H9 (cell line): ENCODE data around the gene VASN. TPM values are rescaled to one million over a fixed set of nuclear protein-coding genes. Genes with fewer than 3 reads are reported as not detected.
A peak's percentile ranks its signal among the peaks of the same experiment; 100 is the strongest.

Experiments used
- DNase-seq: peaks from one replicate; pipeline ENCODE4 v3.0.0-alpha.2; 2017
- H2AFZ ChIP-seq: one replicate; pipeline ENCODE4 v1.6.1; 2013; ENCODE audit warnings: mild to moderate bottlenecking, low read length, control low read depth, moderate library complexity
- H2AK5ac ChIP-seq: 2 replicates; pipeline ENCODE4 v1.6.1; 2013; ENCODE audit warnings: low read length, control low read depth, mixed read lengths; ENCODE audit not compliant: insufficient read length
- H2BK120ac ChIP-seq: one replicate; pipeline ENCODE4 v1.6.1; 2013; ENCODE audit warnings: low read depth, mild to moderate bottlenecking, low read length, control low read depth, inconsistent platforms; ENCODE audit not compliant: poor library complexity, severe bottlenecking
- H2BK12ac ChIP-seq: 2 replicates; pipeline ENCODE4 v1.6.1; 2013; ENCODE audit warnings: low read length, control low read depth, mixed read lengths, low read depth; ENCODE audit not compliant: insufficient read length
- H2BK15ac ChIP-seq: 2 replicates; pipeline ENCODE4 v1.6.1; 2013; ENCODE audit warnings: low read depth, low read length, control low read depth
- H2BK20ac ChIP-seq: one replicate; pipeline ENCODE4 v1.6.1; 2013; ENCODE audit warnings: low read depth, mild to moderate bottlenecking, low read length, control low read depth, inconsistent platforms; ENCODE audit not compliant: poor library complexity, severe bottlenecking
- H2BK5ac ChIP-seq: 2 replicates; pipeline ENCODE4 v1.6.1; 2013; ENCODE audit warnings: low read length, control low read depth, mixed read lengths; ENCODE audit not compliant: insufficient read length
- H3K14ac ChIP-seq: 2 replicates; pipeline ENCODE4 v1.6.1; 2013; ENCODE audit warnings: low read length, control low read depth; ENCODE audit not compliant: insufficient read depth
- H3K18ac ChIP-seq: 2 replicates; pipeline ENCODE4 v1.6.1; 2013; ENCODE audit warnings: low read depth, mild to moderate bottlenecking, mixed read lengths, low read length, control low read depth; ENCODE audit not compliant: insufficient read length
- H3K23ac ChIP-seq: 2 replicates; pipeline ENCODE4 v1.6.1; 2013; ENCODE audit warnings: low read length, control low read depth, mixed read lengths, low read depth; ENCODE audit not compliant: insufficient read length
- H3K23me2 ChIP-seq: 2 replicates; pipeline ENCODE4 v1.6.1; 2013; ENCODE audit warnings: low read depth, mild to moderate bottlenecking, mixed read lengths, low read length, control low read depth; ENCODE audit not compliant: insufficient read length, poor library complexity, severe bottlenecking
- H3K27ac ChIP-seq: 2 replicates; pipeline ENCODE4 v1.5.1; 2013; ENCODE audit warnings: low read length, control low read depth, mixed read lengths, low read depth; ENCODE audit not compliant: insufficient read length
- H3K27me3 ChIP-seq: 2 replicates; pipeline ENCODE4 v1.6.1; 2013; ENCODE audit warnings: low read length, control low read depth, inconsistent platforms; ENCODE audit not compliant: insufficient read depth
- H3K4ac ChIP-seq: 2 replicates; pipeline ENCODE4 v1.6.1; 2013; ENCODE audit warnings: low read depth, mild to moderate bottlenecking, control low read depth, inconsistent platforms, low read length, moderate library complexity
- H3K4me1 ChIP-seq: 2 replicates; pipeline ENCODE4 v1.6.1; 2013; ENCODE audit warnings: low read length, control low read depth, inconsistent platforms; ENCODE audit not compliant: insufficient read depth
- H3K4me2 ChIP-seq: 2 replicates; pipeline ENCODE4 v1.6.1; 2013; ENCODE audit warnings: low read length, control low read depth, mixed read lengths; ENCODE audit not compliant: insufficient read length, insufficient read depth
- H3K56ac ChIP-seq: 2 replicates; pipeline ENCODE4 v1.6.1; 2013; ENCODE audit warnings: low read depth, mild to moderate bottlenecking, mixed read lengths, low read length, control low read depth; ENCODE audit not compliant: insufficient read length
- H3K79me1 ChIP-seq: 2 replicates; pipeline ENCODE4 v1.6.1; 2013; ENCODE audit warnings: low read depth, mild to moderate bottlenecking, moderate library complexity, low read length, control low read depth, inconsistent platforms; ENCODE audit not compliant: insufficient read depth, poor library complexity, severe bottlenecking
- H3K79me2 ChIP-seq: 2 replicates; pipeline ENCODE4 v1.6.1; 2013; ENCODE audit warnings: low read length, control low read depth, inconsistent platforms; ENCODE audit not compliant: insufficient read depth
- H3K9ac ChIP-seq: 2 replicates; pipeline ENCODE4 v1.6.1; 2013; ENCODE audit warnings: low read length, control low read depth, mixed read lengths; ENCODE audit not compliant: insufficient read length; ENCODE audit errors: extremely low read depth
- H3K9me3 ChIP-seq: one replicate; pipeline ENCODE4 v1.6.1; 2013; ENCODE audit warnings: low read depth, low read length, inconsistent platforms; ENCODE audit not compliant: control insufficient read depth
- H3T11ph ChIP-seq: one replicate; pipeline ENCODE4 v1.6.1; 2013; ENCODE audit warnings: mild to moderate bottlenecking, low read length, control low read depth, inconsistent platforms
- H4K20me1 ChIP-seq: one replicate; pipeline ENCODE4 v1.6.1; 2013; ENCODE audit not compliant: control insufficient read depth, insufficient read length, insufficient read depth
- H4K5ac ChIP-seq: 2 replicates; pipeline ENCODE4 v1.6.1; 2013; ENCODE audit warnings: low read depth, mild to moderate bottlenecking, mixed read lengths, low read length, control low read depth; ENCODE audit not compliant: insufficient read length
- H4K8ac ChIP-seq: replicated peaks from 2 replicates; pipeline ENCODE4 v1.6.1; 2013; ENCODE audit warnings: low read length, control low read depth, mixed read lengths, low read depth; ENCODE audit not compliant: insufficient read length
- H4K91ac ChIP-seq: 2 replicates; pipeline ENCODE4 v1.6.1; 2013; ENCODE audit warnings: low read depth, mild to moderate bottlenecking, moderate library complexity, mixed read lengths, low read length, control low read depth; ENCODE audit not compliant: insufficient read length
- H3K27ac Mint-ChIP-seq, 3 experiments: 2 replicates in 2 of 3; 3 replicates in 1 of 3; pipeline ENCODE4 v1.8.0; 2020 to 2021; ENCODE audit warnings: mixed read lengths in 3 of 3, mild to moderate bottlenecking in 1 of 3, moderate library complexity in 1 of 3
- H3K27me3 Mint-ChIP-seq: 2 replicates; pipeline ENCODE4 v1.8.0; 2021; ENCODE audit warnings: low read depth, mild to moderate bottlenecking, moderate library complexity, mixed read lengths
- H3K36me3 Mint-ChIP-seq, 3 experiments: 2 replicates in 2 of 3; 3 replicates in 1 of 3; pipeline ENCODE4 v1.8.0; 2020 to 2021; ENCODE audit warnings: low read depth in 3 of 3, mixed read lengths in 3 of 3; ENCODE audit not compliant: insufficient read depth in 1 of 3
- H3K4me1 Mint-ChIP-seq, 2 experiments: 2 replicates each; pipeline ENCODE4 v1.8.0; 2020; ENCODE audit warnings: mixed read lengths in 2 of 2
- H3K4me3 Mint-ChIP-seq, 2 experiments: 2 replicates in 1 of 2; 3 replicates in 1 of 2; pipeline ENCODE4 v1.8.0; 2020 to 2021; ENCODE audit warnings: mild to moderate bottlenecking in 2 of 2, mixed read lengths in 2 of 2, moderate library complexity in 1 of 2
- H3K9me3 Mint-ChIP-seq, 2 experiments: 2 replicates in 1 of 2; 3 replicates in 1 of 2; pipeline ENCODE4 v1.8.0; 2020; ENCODE audit warnings: mild to moderate bottlenecking in 2 of 2, mixed read lengths in 2 of 2, moderate library complexity in 1 of 2
- CTCF ChIP-seq: fragments of 200-600 bp; sonication (generic); conservative IDR thresholded peaks from 3 replicates; pipeline ENCODE4 v1.8.0; 2021; ENCODE audit warnings: antibody characterized with exemption, mild to moderate bottlenecking
- WGBS: extraction: QIAGEN DNeasy Blood & Tissue Kit; methylation state at CpG from one replicate; pipeline ENCODE4 v1.1.7; 2013; ENCODE audit warnings: missing lambda C conversion rate, low lambda C conversion rate, mixed read lengths; ENCODE audit not compliant: insufficient read length; ENCODE audit errors: extremely low coverage; 5-methylcytosine and 5-hydroxymethylcytosine counted together
- total RNA-seq: library from RNA; stranded (reverse); gene quantifications from 2 replicates; pipeline ENCODE4 v1.2.1, GENCODE V29; 2021

VASN gene
- total RNA-seq, 1 experiment from 2014 or later: 11.0 TPM

GRCh38 chr16:4365615-4366014, 6.0 kb upstream of the VASN start:
- no peak overlapping the region for H3K14ac ChIP-seq
- H3K18ac ChIP-seq: no peak overlapping the region
- H3K56ac ChIP-seq: no peak overlapping the region

More at GRCh38 chr16:4365615-4366014, 6.0 kb upstream of the VASN start:
- H3K4me3 Mint-ChIP-seq: no peak overlapping the region; a peak in 1 of 5 replicates
- no peak overlapping the region for H3K27ac ChIP-seq
- H4K8ac ChIP-seq: no peak overlapping the region
- no peaks in the 10 kb centered on the region for H3K9me3 ChIP-seq
- H3K4me1 ChIP-seq: no peaks in the 10 kb centered on the region
- H2BK120ac ChIP-seq: no peak overlapping the region
- no peak overlapping the region for H3T11ph ChIP-seq
- TF ChIP-seq CTCF: no peak
- H2BK5ac ChIP-seq: no peak overlapping the region
- no peaks in the 10 kb centered on the region for H3K79me1 ChIP-seq
- no peak overlapping the region for H4K5ac ChIP-seq
- H3K27ac Mint-ChIP-seq: peak overlapping the region in 2 of 3 experiments; percentile 61 to 94; a peak in 2 of 7 replicates
- no peaks in the 10 kb centered on the region for H3K23me2 ChIP-seq
- H2BK15ac ChIP-seq: no peak overlapping the region
- H3K27me3 Mint-ChIP-seq: no peaks in the 10 kb centered on the region
- no peak overlapping the region for H2AFZ ChIP-seq
- H2BK12ac ChIP-seq: no peak overlapping the region
- no peak overlapping the region for H3K9ac ChIP-seq
- no peaks in the 10 kb centered on the region for H4K20me1 ChIP-seq
- no peak overlapping the region for H3K4ac ChIP-seq
- no peaks in the 10 kb centered on the region; a peak in 1 of 7 replicates for H3K36me3 Mint-ChIP-seq
- H2BK20ac ChIP-seq: no peak overlapping the region
- no peaks in the 10 kb centered on the region for H3K9me3 Mint-ChIP-seq
- no CpG with 5 or more reads among the region's 12 CpGs for WGBS
- H3K4me1 Mint-ChIP-seq: no peaks in the 10 kb centered on the region
- H3K27me3 ChIP-seq: no peaks in the 10 kb centered on the region
- no peak overlapping the region for H3K23ac ChIP-seq
- no peak overlapping the region for H3K4me2 ChIP-seq
- H3K79me2 ChIP-seq: no peaks in the 10 kb centered on the region
- H4K91ac ChIP-seq: no peak overlapping the region
- DNase-seq: no peak
- no peak overlapping the region for H2AK5ac ChIP-seq
